NCI-H446 treated with DMSO at 0.1 percent for 48 hours (cell line): ENCODE data around the gene CKAP4.
A peak's percentile ranks its signal among the peaks of the same experiment; 100 is the strongest.
"Not testable (repeated sequence)": the region's sequence is repeated elsewhere in the genome, so short reads cannot be mapped to it uniquely, and the experiment has no call there.

Experiments used
- DNase-seq: peaks from one replicate; lab custom pipeline; 2025; lab: John Stamatoyannopoulos, UW

Gene CKAP4

GRCh38 chr12:106247674-106248311 lies at the start of gene CKAP4:
Gene CKAP4 (minus strand): TSS chr12:106248020. CDS start chr12:106247851, 169 bp downstream.
- peak; percentile 17 for DNase-seq

GRCh38 chr12:106297075-106297474 lies 49.3 kb upstream of the CKAP4 start:
- no peak for DNase-seq

GRCh38 chr12:106296179-106296877 lies 48.5 kb upstream of the CKAP4 start:
- DNase-seq: no peak

GRCh38 chr12:106292339-106292738 lies 44.5 kb upstream of the CKAP4 start:
- DNase-seq: no peak

- DNase-seq: no peak
Measured at GRCh38 chr12:106291342-106291741, 43.5 kb upstream of the CKAP4 start.

GRCh38 chr12:106290666-106291065 lies 42.8 kb upstream of the CKAP4 start:
- no peak for DNase-seq

- DNase-seq: no peak
Measured at GRCh38 chr12:106289196-106289681, 41.4 kb upstream of the CKAP4 start.

- DNase-seq: no peak
Measured at GRCh38 chr12:106288494-106289195, 40.8 kb upstream of the CKAP4 start.

GRCh38 chr12:106288101-106288493 lies 40.3 kb upstream of the CKAP4 start:
- no peak for DNase-seq

GRCh38 chr12:106287364-106287763 lies 39.5 kb upstream of the CKAP4 start:
- DNase-seq: no peak

- DNase-seq: not testable (repeated sequence)
Measured at GRCh38 chr12:106286576-106287162, 38.8 kb upstream of the CKAP4 start.

- DNase-seq: no peak
Measured at GRCh38 chr12:106285982-106286381, 38.2 kb upstream of the CKAP4 start.

- peak; percentile 24 for DNase-seq
Measured at GRCh38 chr12:106284358-106285105, 36.7 kb upstream of the CKAP4 start.

- no peak for DNase-seq
Measured at GRCh38 chr12:106282457-106283097, 34.8 kb upstream of the CKAP4 start.

GRCh38 chr12:106281804-106282203 lies 34.0 kb upstream of the CKAP4 start:
- DNase-seq: no peak

- no peak for DNase-seq
Measured at GRCh38 chr12:106281056-106281782, 33.4 kb upstream of the CKAP4 start.

GRCh38 chr12:106280106-106280505 lies 32.3 kb upstream of the CKAP4 start:
- no peak for DNase-seq

- DNase-seq: no peak
Measured at GRCh38 chr12:106276032-106276740, 28.4 kb upstream of the CKAP4 start.

GRCh38 chr12:106275458-106275857 lies 27.6 kb upstream of the CKAP4 start:
- DNase-seq: no peak

- no peak for DNase-seq
Measured at GRCh38 chr12:106274575-106275121, 26.8 kb upstream of the CKAP4 start.
